ENCODE results near the gene HINT3. TPM values are rescaled to one million over a fixed set of nuclear protein-coding genes. Genes with fewer than 3 reads are reported as not detected.

The HINT3 gene
- polyA plus RNA-seq, 1 donor from 2014 or later: 72.2 TPM

GRCh38 chr6:125991653-125992052, 35.1 kb downstream of the HINT3 start:
- Histone ChIP-seq H3K79me2 (replicated peaks; ENCODE audit: insufficient read depth, low read length) (peaks cover 40% of the 10 kb centered on the region), H3K27me3 (ENCODE audit: insufficient read depth, low read depth, low read length) (no peaks in the 10 kb centered on the region), H2AFZ (ENCODE audit: low read depth, low read length) (no peak overlapping the region), H3K4me3 (ENCODE audit: low read length) (no peak overlapping the region), H3F3A (ENCODE audit: insufficient read depth, low read length, poor library complexity, severe bottlenecking) (no peaks in the 10 kb centered on the region), H3K9me3 (ENCODE audit: low read length) (no peaks in the 10 kb centered on the region), H3K9me2 (ENCODE audit: insufficient read depth, low read length) (no peaks in the 10 kb centered on the region), H3K27ac (ENCODE audit: low read length) (no peak overlapping the region), H3K4me2 (ENCODE audit: low read length) (no peak overlapping the region), H4K20me1 (ENCODE audit: insufficient read depth) (no peaks in the 10 kb centered on the region), H3K9ac (ENCODE audit: low read length) (no peak overlapping the region), H3K36me3 (ENCODE audit: insufficient read depth, low read length) (no peaks in the 10 kb centered on the region)
- TF ChIP-seq RAD21 (conservative IDR thresholded peaks at IDR 0.05): no peak
- no peak for TF ChIP-seq EP300 (conservative IDR thresholded peaks at IDR 0.05; ENCODE audit: poor library complexity, severe bottlenecking)
- TF ChIP-seq TAF1 (IDR thresholded peaks at IDR 0.05; ENCODE audit: low read depth): no peak
- TF ChIP-seq EZH2 (IDR thresholded peaks at IDR 0.05; ENCODE audit: borderline replicate concordance, insufficient read depth, low read length, poor library complexity, severe bottlenecking): no peak
- no peak for TF ChIP-seq MXI1 (conservative IDR thresholded peaks at IDR 0.05; ENCODE audit: poor library complexity, severe bottlenecking)
- TF ChIP-seq, protein P1, sequence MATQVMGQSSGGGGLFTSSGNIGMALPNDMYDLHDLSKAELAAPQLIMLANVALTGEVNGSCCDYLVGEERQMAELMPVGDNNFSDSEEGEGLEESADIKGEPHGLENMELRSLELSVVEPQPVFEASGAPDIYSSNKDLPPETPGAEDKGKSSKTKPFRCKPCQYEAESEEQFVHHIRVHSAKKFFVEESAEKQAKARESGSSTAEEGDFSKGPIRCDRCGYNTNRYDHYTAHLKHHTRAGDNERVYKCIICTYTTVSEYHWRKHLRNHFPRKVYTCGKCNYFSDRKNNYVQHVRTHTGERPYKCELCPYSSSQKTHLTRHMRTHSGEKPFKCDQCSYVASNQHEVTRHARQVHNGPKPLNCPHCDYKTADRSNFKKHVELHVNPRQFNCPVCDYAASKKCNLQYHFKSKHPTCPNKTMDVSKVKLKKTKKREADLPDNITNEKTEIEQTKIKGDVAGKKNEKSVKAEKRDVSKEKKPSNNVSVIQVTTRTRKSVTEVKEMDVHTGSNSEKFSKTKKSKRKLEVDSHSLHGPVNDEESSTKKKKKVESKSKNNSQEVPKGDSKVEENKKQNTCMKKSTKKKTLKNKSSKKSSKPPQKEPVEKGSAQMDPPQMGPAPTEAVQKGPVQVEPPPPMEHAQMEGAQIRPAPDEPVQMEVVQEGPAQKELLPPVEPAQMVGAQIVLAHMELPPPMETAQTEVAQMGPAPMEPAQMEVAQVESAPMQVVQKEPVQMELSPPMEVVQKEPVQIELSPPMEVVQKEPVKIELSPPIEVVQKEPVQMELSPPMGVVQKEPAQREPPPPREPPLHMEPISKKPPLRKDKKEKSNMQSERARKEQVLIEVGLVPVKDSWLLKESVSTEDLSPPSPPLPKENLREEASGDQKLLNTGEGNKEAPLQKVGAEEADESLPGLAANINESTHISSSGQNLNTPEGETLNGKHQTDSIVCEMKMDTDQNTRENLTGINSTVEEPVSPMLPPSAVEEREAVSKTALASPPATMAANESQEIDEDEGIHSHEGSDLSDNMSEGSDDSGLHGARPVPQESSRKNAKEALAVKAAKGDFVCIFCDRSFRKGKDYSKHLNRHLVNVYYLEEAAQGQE (IDR thresholded peaks at IDR 0.05; ENCODE audit: borderline replicate concordance): no peak
- no peak for TF ChIP-seq POLR2AphosphoS5 (IDR thresholded peaks at IDR 0.05)
- TF ChIP-seq SMC3 (conservative IDR thresholded peaks at IDR 0.05; ENCODE audit: poor library complexity): no peak
- TF ChIP-seq, protein P2, sequence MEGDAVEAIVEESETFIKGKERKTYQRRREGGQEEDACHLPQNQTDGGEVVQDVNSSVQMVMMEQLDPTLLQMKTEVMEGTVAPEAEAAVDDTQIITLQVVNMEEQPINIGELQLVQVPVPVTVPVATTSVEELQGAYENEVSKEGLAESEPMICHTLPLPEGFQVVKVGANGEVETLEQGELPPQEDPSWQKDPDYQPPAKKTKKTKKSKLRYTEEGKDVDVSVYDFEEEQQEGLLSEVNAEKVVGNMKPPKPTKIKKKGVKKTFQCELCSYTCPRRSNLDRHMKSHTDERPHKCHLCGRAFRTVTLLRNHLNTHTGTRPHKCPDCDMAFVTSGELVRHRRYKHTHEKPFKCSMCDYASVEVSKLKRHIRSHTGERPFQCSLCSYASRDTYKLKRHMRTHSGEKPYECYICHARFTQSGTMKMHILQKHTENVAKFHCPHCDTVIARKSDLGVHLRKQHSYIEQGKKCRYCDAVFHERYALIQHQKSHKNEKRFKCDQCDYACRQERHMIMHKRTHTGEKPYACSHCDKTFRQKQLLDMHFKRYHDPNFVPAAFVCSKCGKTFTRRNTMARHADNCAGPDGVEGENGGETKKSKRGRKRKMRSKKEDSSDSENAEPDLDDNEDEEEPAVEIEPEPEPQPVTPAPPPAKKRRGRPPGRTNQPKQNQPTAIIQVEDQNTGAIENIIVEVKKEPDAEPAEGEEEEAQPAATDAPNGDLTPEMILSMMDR (IDR thresholded peaks at IDR 0.05; ENCODE audit: poor library complexity, severe bottlenecking): no peak

- no peak overlapping the region for H3K9ac ChIP-seq (ENCODE audit: low read length)
- peaks cover 16% of the 10 kb centered on the region for H3K79me2 ChIP-seq (replicated peaks; ENCODE audit: insufficient read depth, low read length)
- TF ChIP-seq EZH2 (IDR thresholded peaks at IDR 0.05; ENCODE audit: borderline replicate concordance, insufficient read depth, low read length, poor library complexity, severe bottlenecking) (no peak), EP300 (conservative IDR thresholded peaks at IDR 0.05; ENCODE audit: poor library complexity, severe bottlenecking) (no peak), POLR2AphosphoS5 (IDR thresholded peaks at IDR 0.05) (no peak), MXI1 (conservative IDR thresholded peaks at IDR 0.05; ENCODE audit: poor library complexity, severe bottlenecking) (no peak), TAF1 (IDR thresholded peaks at IDR 0.05; ENCODE audit: low read depth) (no peak), SMC3 (conservative IDR thresholded peaks at IDR 0.05; ENCODE audit: poor library complexity) (no peak), RAD21 (conservative IDR thresholded peaks at IDR 0.05) (no peak)
- TF ChIP-seq, protein P2 (IDR thresholded peaks at IDR 0.05; ENCODE audit: poor library complexity, severe bottlenecking): no peak
- TF ChIP-seq, protein P1 (IDR thresholded peaks at IDR 0.05; ENCODE audit: borderline replicate concordance): no peak
- H3K4me2 ChIP-seq (ENCODE audit: low read length): no peak overlapping the region
- H3K27me3 ChIP-seq (ENCODE audit: insufficient read depth, low read depth, low read length): no peaks in the 10 kb centered on the region
- no peak overlapping the region for H3K4me3 ChIP-seq (ENCODE audit: low read length)
- no peaks in the 10 kb centered on the region for H3K9me2 ChIP-seq (ENCODE audit: insufficient read depth, low read length)
- no peaks in the 10 kb centered on the region for H3F3A ChIP-seq (ENCODE audit: insufficient read depth, low read length, poor library complexity, severe bottlenecking)
- no peaks in the 10 kb centered on the region for H3K36me3 ChIP-seq (ENCODE audit: insufficient read depth, low read length)
- H3K9me3 ChIP-seq (ENCODE audit: low read length): no peaks in the 10 kb centered on the region
- no peak overlapping the region for H2AFZ ChIP-seq (ENCODE audit: low read depth, low read length)
- no peaks in the 10 kb centered on the region for H4K20me1 ChIP-seq (ENCODE audit: insufficient read depth)
- H3K27ac ChIP-seq (ENCODE audit: low read length): no peak overlapping the region
Observed at GRCh38 chr6:125994670-125995488, 38.3 kb downstream of the HINT3 start.

Measured in neural cell (in vitro differentiated cells).